Thyroid gland (tissue), 4 donors: ENCODE results near the gene TOM1L2.

Source experiments
- CTCF ChIP-seq, 6 experiments: fragments of 200-600 bp in 3 of 6; fragments of 450-650 bp in 3 of 6; sonication (generic) in 3 of 6; IDR thresholded peaks; one replicate each; pipeline ENCODE4 v1.5.1; 2016 to 2019; ENCODE audit warnings: antibody characterized with exemption in 6 of 6, mild to moderate bottlenecking in 2 of 6, inconsistent platforms in 1 of 6, moderate library complexity in 1 of 6
- POLR2A ChIP-seq, 2 donors: fragments of 450-650 bp; IDR thresholded peaks; one replicate each; pipeline ENCODE4 v1.6.1; 2017; ENCODE audit warnings: antibody characterized with exemption in 2 of 2, mild to moderate bottlenecking in 2 of 2, moderate library complexity in 1 of 2

DNA sequence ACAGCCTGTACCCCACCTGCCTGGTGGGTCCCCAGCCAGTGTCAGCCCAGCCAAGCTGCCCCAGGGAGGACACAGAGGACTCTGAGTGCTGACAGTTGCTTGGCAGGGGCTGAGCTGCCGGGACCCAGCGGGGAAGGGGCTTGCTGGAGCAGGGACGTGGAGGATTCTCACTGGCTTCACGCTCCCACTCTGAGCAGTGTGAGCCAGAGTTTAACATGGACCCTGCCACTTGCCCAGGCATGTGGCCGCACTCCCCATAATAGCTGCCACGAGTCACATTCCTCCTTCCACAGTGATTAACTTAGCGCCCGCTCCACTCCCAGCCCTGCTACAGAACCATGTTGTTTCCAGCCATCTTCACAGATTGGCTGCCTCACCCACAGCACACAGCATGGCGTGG, 166.6 kb downstream of the TOM1L2 start:
- TF ChIP-seq CTCF (IDR thresholded peaks at IDR 0.05) (no peak), POLR2A (IDR thresholded peaks at IDR 0.05) (no peak)
